Lower leg skin (tissue), 3 donors: ENCODE results near the gene TTC33.

Experiments used
- POLR2A ChIP-seq, 2 donors: fragments of 450-650 bp; IDR thresholded peaks; one replicate each; pipeline ENCODE4 v1.6.1; 2016 to 2017; ENCODE audit warnings: antibody characterized with exemption in 2 of 2, mild to moderate bottlenecking in 1 of 2, moderate library complexity in 1 of 2
- TF ChIP-seq, protein P1 (sequence below), 3 donors: fragments of 450-650 bp; IDR thresholded peaks; one replicate each; pipeline ENCODE4 v1.5.1; 2016; ENCODE audit warnings: antibody characterized with exemption in 3 of 3, mild to moderate bottlenecking in 3 of 3, moderate library complexity in 2 of 3

DNA sequence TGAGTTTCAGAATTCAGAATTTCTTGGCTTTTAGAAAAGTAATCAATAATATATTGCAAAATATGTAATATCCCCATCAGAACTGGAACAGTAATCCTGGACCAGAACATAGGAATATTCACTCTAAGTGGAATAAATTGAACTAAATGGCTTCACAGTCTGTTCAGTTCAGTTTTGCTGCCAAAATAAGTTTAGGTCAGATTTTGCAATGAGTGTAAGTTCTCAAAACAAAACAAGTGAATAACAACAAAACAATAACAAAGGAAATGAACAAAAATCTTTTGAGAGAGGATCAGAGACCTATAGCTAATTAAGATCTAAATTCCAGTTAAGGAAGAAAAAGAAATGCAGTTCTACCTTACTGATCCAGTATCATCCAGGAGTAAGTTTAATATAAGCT lies 66.8 kb downstream of the TTC33 start:
- TF ChIP-seq, protein P1, sequence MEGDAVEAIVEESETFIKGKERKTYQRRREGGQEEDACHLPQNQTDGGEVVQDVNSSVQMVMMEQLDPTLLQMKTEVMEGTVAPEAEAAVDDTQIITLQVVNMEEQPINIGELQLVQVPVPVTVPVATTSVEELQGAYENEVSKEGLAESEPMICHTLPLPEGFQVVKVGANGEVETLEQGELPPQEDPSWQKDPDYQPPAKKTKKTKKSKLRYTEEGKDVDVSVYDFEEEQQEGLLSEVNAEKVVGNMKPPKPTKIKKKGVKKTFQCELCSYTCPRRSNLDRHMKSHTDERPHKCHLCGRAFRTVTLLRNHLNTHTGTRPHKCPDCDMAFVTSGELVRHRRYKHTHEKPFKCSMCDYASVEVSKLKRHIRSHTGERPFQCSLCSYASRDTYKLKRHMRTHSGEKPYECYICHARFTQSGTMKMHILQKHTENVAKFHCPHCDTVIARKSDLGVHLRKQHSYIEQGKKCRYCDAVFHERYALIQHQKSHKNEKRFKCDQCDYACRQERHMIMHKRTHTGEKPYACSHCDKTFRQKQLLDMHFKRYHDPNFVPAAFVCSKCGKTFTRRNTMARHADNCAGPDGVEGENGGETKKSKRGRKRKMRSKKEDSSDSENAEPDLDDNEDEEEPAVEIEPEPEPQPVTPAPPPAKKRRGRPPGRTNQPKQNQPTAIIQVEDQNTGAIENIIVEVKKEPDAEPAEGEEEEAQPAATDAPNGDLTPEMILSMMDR (IDR thresholded peaks at IDR 0.05) = no peak
- TF ChIP-seq POLR2A (IDR thresholded peaks at IDR 0.05) = no peak
